ENCODE data around the gene ZNF605.
"Not testable (repeated sequence)": the region's sequence is repeated elsewhere in the genome, so short reads cannot be mapped to it uniquely, and the experiment has no call there.

Gene ZNF605

DNA sequence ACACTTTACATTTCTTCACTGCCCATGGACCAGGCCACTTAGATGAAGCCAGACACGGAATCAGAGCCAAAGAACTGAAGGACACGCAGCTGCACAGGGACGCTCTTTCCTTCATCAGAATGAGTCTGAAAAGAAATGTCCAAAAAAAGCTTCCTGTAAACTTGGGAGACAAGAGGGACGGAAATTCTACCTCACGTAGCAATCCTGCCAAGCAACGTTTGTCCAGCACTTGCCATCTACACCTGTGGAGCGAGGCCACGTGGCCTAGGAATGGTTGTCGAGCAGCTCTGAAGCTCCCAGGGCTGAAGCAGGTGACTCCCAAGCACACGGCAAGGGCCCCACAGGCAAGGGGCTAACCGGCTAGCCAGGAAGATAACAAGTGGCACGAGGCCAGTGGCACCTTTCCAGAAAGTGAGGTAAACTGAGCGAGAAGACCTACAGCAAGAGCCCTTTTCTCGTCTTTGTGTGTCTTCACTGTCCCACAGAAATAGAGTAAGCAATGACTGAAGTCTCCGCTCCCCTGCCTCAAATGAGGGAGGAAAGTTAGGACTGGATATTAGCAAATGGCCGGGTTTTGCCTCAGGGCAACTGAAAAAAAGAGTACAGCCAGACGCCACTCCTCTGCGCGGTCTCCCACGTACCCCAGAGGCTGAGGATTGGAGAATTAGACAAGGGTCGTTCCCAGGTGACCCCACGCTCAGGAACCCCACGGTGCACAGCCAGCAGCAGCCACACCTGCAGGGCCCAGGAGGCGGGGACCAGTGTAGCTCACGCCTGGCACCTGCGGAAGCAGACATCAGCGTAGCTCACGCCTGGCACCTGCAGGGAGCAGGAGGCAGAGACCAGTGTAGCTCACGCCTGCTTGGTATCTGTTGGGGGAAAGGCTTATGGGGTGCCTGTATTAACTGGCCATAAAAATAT, 7.7 kb downstream of the ZNF605 start:
- no peak for DNase-seq

DNA sequence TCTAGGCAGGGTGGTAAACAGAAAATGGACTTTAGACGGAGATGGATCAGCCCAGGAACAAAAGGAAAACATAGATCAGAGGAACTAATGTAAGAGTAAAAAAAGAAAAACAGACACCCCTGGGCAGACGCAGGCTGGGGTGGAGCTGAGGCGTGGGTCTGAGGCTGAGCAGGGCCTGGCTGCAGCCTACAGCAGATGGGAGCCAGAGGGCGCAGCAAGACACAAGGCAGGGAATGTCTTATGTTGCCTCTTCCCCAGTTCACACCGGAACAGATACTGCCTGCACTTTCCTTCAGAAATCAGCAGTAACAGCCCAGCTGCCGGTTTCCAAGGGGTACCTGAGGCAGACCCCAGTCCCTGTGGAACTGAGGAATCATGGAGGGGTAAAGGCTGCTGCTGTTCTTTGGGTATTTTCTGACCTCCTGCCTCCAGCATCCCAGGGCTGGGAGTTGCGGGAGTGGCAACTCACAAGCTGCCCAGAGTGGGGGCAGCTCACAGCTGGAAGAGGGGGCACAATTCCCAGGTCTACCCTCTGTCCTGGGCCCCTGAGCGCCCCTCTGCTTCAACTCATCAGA, 9.8 kb downstream of the ZNF605 start:
- no peak for DNase-seq

DNA sequence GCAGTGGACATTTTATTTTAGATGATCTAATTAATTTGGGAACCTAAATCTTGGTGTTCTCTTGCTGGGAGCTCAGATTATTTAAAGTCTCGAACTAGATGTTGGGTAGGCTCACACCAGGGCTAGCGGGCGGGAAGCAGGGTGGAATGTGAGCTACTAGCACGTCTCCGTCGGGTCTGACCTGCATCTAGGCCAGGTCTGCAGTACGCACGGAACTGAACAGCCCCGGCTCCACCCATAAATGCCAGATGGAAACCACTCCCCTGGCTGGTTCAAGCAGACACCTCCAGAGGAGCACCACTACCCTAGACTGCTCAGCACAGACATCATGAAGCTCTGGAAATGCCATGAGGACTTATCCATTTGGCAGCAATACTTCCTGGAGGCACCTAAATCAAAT, 10.3 kb downstream of the ZNF605 start:
- no peak for DNase-seq

DNA sequence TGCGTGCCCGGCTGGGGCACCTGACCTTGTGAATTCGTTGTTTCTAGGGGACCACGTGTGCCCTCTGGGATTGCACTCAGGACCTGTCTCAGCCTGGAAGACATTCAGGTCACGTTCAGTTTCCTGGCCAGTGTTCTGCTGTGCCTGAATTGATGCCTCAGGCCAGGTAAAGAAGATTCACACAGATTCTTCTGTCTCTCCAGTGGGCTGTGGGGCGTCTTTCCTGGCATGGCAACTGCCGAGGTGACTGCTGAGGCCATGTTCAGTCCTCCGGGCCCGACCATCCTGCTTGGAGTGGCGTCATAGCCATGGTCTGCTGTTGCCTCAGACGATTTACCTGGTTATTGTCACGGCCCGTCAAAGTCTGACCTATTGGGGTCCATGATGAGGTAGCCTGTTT, 13.5 kb downstream of the ZNF605 start:
- no peak for DNase-seq

DNA sequence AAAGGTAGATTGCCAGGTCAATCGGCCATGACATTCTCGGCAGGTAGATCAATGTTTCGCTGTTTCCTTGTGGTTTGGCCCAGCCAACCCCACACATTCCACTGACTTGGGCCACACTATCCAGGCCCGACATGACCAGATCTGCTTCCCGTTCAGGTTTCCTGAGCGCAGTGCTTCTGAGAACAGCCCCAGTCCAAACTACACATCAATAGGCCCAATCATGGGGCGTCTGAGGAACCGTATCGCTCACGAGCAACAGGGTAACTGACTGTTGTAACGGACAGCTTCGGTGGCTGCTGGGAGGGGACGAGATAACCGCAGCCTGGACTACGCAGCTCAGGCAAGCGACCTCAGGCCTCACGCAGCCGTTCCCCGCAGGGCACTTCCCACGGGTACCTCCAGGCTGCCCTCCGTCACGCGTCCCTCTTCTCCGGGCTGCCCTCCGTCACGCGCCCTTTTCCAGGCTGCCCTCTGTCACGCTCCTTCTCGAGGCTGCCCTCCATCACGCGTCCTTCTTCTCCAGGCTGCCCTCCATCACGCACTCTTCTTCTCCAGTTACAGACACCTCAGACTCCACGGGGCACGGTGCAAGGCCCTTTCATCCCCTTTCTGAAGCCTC, 14.7 kb downstream of the ZNF605 start:
- DNase-seq, result no peak

DNA sequence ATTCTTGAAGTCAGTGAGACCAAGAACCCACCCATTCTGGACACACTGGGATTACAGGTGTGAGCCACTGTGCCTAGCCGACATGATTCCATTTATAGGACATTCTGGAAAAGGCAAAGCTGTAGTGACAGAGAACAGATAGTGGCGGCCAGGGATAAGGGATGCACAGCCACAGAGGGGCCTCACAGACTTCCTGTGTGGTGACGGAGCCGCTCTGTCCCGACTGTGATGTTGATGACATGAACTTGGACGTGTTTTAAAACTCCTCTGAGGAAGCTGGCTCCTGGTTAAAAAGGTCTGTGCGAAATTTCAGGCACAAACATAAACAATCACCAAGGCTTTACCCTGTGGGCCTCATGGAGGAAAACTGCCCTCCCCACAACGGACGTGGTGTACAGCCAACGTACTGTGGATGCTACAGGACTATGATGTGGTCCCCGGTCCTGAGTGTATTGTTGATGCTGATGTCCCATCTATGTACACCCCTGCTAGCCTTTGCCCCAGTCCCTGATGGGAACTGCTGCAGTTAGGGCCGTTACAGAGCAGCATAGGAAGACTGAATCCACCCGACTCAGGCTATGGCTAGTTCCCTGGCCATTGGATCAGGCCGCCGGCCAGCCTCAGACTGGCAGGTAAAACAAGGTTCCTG, 15.9 kb downstream of the ZNF605 start:
- DNase-seq, result no peak

DNA sequence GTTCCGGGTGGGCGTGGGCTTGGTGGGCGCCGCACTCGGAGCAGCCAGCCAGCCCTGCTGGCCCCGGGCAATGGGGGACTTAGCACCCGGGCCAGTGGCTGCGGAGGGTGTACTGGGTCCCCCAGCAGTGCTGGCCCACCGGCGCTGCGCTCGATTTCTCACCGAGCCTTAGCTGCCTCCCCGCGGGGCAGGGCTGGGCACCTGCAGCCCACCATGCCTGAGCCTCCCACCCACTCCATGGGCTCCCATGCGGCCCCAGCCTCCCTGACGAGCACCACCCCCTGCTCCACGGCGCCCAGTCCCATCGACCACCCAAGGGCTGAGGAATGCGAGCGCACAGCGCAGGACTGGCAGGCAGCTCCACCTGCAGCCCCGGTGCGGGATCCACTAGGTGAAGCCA, 17.3 kb downstream of the ZNF605 start:
- not testable (repeated sequence) for DNase-seq

DNA sequence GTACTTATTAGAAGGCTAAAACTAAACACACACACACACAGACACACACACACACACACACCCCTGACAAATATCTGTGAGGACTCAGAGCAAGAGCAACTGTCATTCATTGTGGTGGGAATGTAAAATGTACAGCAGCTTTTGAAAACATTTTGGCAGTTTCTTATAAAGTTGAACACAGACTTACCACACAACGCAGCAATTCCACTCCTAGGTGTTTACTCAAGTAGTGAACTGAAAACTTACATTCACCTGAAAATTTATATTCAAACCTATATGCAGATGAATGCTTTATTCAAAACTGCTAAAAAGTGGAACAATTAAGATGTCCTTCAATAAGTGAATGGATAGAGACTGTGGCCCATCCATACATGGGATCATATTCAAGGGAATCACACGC, 18.6 kb downstream of the ZNF605 start:
- DNase-seq, result no peak

DNA sequence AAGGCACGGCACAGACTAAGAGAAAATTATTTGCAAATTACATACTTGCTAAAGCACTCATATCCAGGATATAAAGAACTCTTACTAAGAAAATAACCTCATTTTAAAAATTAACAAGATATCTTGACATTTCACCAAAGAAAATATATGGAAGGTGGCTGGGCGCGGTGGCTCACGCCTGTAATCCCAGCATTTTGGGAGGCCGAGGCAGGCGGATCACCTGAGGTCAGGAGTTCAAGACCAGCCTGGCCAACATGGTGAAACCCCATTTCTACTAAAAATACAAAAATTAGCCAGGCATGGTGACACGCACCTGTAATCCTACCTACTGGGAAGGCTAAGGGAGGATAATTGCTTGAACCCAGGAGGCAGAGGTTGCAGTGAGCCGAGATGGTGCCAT, 19.2 kb downstream of the ZNF605 start:
- DNase-seq, result not testable (repeated sequence)

DNA sequence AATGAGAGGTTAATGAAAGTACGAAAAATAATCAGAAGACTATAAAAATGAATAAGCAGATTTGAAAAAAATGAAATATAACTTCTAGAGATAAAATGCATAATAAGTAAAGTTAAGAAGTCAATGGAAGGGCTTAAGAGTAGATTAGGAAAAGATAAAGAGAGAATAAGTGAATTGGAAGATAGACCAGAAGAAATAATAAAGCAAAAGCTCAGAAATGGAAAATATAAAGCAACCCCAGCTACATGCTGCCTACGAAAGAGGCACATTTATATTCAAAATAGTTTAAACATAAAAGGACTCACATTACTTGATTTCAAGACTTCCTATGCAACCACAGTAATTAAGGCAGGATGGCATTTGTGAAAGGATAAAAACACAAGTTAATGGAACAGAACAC, 19.9 kb downstream of the ZNF605 start:
- DNase-seq, result no peak

DNA sequence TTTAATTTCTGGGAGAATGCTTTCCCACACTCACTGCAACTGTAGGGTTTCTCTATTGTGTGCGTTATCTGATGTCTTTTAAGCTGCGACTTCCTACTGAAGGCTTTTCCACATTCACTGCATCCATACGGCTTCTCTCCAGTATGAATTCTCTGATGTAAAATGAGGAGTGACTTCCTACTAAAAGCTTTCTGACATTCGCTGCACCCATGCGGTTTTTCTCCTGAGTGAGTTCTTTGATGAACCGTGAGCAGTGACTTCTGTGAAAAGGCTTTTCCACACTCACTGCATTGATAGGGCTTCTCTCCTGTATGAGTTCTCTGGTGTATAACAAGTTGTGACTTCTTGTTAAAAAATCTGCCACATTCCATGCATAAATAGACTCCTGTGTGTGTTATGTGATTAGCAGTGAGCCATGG, 29.7 kb downstream of the ZNF605 start:
- no peak for DNase-seq

DNA sequence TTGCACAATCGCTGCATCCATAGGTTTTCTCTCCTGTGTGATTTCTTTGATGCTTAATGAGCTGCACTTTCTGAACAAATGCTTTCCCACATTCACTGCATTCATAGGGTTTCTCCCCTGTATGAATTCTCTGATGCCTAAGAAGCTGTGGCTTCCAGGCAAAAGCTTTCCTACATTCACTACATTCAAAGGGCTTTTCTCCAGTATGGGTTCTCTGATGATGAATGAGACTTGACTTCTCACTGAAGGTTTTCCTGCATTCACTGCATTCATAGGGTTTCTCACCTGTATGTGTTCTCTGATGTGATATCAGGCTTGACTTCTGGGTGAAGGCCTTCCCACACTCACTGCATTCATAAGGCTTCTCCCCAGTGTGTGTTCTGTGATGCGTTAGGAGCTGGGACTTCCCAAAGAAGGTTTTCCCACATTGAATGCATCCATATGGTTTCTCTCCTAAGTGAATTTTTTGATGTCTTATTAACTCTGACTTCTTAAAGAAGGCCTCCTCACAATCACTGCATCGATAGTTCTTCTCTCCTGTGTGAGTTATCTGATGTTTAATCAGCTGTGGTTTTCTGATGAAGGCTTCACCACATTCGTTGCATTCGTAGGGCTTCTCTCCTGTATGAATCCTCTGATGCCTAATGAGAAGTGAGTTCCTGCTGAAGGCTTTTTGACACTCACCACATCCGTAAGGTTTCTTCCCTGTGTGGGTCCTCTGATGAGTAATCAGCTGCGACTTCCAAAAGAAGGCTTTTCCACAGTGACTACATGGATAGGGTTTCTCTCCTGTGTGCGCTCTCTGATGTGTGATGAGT, 30.3 kb downstream of the ZNF605 start:
- no peak for DNase-seq

DNA sequence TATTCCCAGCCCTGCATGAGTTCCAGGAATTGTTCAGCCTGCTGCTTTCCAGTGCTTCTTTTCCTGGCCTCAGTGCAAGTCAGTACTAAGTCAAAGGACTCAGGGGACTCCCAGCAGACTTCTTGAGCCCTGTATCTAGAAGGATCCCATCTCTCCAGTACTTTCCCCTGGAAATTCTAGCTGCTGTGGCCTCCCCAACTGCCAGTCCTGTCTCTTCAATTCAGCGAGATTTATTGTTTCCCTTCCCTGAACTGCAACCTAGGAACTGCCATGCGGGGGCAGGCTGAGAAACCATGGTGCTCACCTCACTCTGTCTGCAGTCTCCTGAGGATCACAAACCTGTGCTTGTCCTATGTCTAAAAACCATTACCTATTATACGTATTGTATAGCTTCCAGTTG, 31.8 kb downstream of the ZNF605 start:
- DNase-seq, result no peak

DNA sequence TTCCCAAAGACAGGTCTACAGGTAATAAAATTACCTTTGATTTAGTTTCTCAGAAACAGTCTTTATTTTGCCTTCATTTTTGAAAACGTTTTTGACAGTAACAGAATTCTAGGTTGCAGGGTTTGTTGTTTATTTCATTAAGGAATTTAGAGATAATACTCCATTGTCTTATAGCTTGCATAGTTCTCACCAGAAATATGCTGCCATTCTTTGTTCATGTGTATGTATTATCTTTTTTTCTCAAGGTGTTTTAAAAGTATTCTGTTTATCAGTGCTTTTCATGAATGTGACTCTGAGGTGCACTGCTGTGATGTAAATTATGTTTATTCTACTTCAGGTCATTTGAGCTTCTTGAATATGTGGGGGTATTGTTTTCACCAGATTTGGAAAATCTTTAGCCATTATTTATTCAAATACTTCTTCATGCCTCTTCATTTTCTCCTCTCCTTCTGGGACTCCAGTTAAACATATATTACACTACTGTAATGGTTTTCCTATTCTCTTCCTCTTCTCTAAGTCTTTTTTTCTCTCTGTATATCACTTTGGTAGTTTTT, 32.7 kb downstream of the ZNF605 start:
- no peak for DNase-seq

DNA sequence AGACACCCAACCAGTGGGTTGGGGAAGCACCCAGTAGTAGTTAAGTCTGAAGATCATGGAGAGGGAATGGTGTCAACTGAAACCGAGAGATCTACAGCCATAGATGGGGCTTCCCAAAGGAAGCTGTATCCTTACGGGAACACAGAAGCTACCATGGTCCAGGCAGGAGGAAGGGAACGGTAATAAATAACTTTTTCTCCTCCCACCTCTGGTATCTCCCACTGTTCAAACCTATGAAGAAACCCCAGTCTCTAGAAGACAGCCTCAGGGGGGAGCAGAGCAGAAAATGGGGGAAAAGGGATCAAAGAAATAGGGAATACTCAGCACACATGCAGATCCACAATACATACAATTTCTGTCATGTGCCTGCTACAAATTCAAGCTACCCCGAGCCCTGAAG, 33.4 kb downstream of the ZNF605 start:
- no peak for DNase-seq

DNA sequence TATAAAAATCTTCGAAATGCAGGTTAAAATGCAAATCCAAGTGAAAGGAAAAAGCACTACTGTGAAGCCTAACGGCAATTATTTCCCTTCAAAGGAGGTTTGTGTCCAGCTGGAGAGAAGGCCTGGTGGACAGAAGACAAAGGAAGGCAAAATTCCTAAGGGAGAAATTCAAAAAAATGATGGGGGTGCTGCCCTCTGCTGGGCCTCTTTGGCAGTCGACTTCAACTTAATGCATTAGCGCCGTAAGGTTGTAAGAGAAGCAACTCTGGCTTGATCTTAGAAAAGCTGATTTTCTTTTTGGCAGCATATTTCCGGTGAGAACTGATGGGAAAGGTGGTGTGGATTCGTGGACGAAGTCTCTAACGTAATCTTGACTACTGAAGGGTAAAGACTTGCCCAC, 34.4 kb downstream of the ZNF605 start:
- DNase-seq, result no peak

DNA sequence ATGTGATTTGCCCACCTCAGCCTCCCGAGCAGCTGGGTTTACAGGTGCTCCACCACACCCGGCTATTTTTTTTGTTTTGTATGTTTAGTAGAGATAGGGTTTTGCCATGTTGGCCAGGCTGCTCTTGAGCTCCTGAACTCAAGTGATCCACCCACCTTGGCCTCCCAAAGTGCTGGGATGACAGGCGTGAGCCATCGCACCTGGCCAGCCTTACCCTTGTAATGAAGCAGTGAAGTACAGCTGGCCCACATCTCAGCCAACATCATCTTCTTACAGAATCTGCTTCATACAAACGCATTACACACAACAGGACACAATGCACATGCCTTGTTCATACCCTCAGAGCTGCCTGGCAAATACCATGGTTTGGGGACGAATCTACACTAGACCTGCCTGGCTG, 37.4 kb downstream of the ZNF605 start:
- no peak for DNase-seq

DNA sequence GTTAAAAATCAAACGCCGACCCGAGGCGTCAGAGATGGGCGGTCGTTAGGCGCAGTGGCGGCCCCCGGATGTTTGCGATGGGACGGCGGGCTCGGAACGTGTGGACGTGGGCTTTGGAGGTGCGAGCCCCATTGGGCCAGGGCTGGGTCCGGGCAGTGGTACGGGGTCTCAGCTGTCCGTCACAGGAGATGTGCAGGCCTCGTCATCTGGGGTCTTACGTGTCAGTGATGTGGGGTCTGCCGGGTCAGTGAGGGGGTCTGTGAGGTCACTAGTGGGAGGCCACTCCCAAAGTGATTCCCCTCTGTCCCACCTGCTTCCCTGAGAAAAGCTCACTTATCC, 47.1 kb downstream of the ZNF605 start:
- no peak for DNase-seq

DNA sequence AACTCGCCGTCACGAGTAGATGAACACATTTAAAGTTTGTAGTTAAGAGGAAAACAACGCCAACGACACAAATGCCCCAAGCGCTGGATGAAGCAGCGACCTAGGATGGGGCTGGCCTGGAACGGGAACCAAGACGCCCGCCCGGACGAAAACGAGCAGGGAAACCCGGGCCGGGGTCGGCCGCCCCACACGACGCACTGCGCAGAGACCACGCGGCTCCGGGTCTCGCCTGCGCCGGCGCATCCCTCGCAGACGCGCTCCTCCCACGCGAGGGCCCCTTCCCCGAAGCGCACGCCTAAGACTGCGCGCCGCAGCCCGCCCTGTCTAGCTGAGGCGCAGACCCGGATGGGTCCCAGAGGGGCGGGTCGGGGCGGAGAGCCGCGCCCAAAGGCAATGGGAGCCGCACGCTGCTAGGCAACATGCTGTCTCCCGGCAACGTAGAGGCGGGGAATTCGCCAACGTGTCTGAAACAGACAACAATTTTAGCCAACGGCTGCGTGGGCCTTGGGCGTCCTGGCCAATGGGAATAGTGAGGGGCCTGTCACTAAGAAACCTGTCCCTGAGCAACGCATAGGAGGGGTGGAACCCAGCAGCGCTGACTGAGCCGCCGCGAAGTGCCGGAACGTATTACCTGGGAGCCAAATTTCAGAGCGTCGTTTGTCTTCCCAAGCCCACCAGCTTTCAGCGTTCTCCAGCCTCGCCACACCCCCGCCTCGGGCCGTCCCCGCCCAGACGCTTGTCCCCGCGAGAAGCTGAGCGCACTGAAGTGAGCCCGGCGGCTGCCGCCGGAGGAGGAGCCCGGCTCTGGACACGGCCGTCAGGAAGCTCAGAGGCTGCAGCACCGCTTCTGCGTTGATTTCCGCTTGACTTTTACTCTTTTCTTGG, 47.7 kb downstream of the ZNF605 start:
- peak; percentile 83 to 95 (median 90) for DNase-seq

DNA sequence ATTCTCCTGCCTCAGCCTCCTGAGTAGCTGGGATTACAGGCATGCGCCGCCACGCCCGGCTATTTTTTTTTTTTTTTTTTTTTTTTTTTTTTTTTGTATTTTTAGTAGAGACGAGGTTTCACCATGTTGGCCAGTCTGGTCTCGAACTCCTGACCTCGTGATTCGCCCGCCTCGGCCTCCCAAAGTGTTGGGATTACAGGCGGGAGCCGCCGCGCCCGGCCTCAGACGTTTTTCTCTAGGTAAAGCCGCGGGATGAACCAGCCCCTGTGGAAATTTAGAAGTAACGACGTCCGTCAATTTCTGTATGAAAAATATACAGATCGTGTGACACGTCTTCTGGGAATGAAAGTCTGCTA, 48.3 kb downstream of the ZNF605 start:
- not testable (repeated sequence) for DNase-seq

DNA sequence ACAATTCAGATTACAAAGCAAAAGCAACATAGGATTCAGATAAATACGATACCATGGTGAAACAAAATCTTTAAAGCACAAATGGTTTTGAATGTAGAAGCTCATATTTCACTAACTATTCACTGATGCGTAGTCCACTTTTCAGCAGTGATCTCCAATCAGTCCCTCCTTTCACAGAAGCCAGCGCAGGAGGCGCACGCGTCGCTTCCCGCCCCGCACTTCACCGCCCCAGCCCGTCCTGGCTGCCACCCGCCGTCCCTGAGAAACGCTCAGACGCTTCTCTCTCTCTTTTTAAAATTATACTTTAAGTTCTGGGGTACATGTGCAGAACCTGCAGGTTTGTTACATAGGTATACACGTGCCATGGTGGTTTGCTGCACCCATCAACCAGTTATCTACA, 48.9 kb downstream of the ZNF605 start:
- DNase-seq, result no peak
